GM19328 (cell line): ENCODE results near the gene SERPINB10.
"Not testable (repeated sequence)": the region's sequence is repeated elsewhere in the genome, so short reads cannot be mapped to it uniquely, and the experiment has no call there.

Experiments used
- ATAC-seq: cut with Tn5 transposase; IDR thresholded peaks from one replicate; pipeline ENCODE4 v1.9.1; 2021; ENCODE audit warnings: mild to moderate bottlenecking, moderate library complexity; ENCODE audit not compliant: unreplicated experiment

SERPINB10 gene

GRCh38 chr18:63940543-63941050, 32.8 kb downstream of the SERPINB10 start:
- ATAC-seq: not testable (repeated sequence)

GRCh38 chr18:63947051-63947790, 39.5 kb downstream of the SERPINB10 start:
- no peak for ATAC-seq

- ATAC-seq: peak; percentile 94
Measured at GRCh38 chr18:63949068-63949737, 41.4 kb downstream of the SERPINB10 start, which contains the start of gene HMSD. TSS of gene HMSD (plus strand) at chr18:63949301. CDS start at chr18:63953456, 4,155 bp downstream.

- ATAC-seq: no peak
Measured at GRCh38 chr18:63951302-63951705, 43.5 kb downstream of the SERPINB10 start.

- no peak for ATAC-seq
Measured at GRCh38 chr18:63953811-63954210, 46.1 kb downstream of the SERPINB10 start.

- ATAC-seq: no peak
Measured at GRCh38 chr18:63956755-63957154, 49.0 kb downstream of the SERPINB10 start.

GRCh38 chr18:63960891-63961290, 53.1 kb downstream of the SERPINB10 start:
- ATAC-seq: no peak

GRCh38 chr18:63961435-63961980, 53.8 kb downstream of the SERPINB10 start:
- ATAC-seq: no peak

- no peak for ATAC-seq
Measured at GRCh38 chr18:63962137-63962536, 54.4 kb downstream of the SERPINB10 start.

GRCh38 chr18:63963615-63964256, 56.0 kb downstream of the SERPINB10 start:
- peak; percentile 82 for ATAC-seq

GRCh38 chr18:63964908-63965307, 57.1 kb downstream of the SERPINB10 start:
- no peak for ATAC-seq

- ATAC-seq: no peak
Measured at GRCh38 chr18:63965716-63966330, 58.1 kb downstream of the SERPINB10 start.

GRCh38 chr18:63969942-63970808, 62.4 kb downstream of the SERPINB10 start, which contains the start of gene SERPINB8:
TSS of gene SERPINB8 (plus strand) at chr18:63970081. CDS start at chr18:63978309, 8,228 bp downstream.
- ATAC-seq: peak; percentile 92

GRCh38 chr18:63970809-63971205, 63.0 kb downstream of the SERPINB10 start:
- no peak for ATAC-seq

- ATAC-seq: no peak
Measured at GRCh38 chr18:63971320-63972001, 63.7 kb downstream of the SERPINB10 start.

- no peak for ATAC-seq
Measured at GRCh38 chr18:63972002-63972376, 64.2 kb downstream of the SERPINB10 start.

- ATAC-seq: no peak
Measured at GRCh38 chr18:63974991-63975390, 67.2 kb downstream of the SERPINB10 start.

- no peak for ATAC-seq
Measured at GRCh38 chr18:63975628-63976027, 67.9 kb downstream of the SERPINB10 start.

GRCh38 chr18:63977040-63977439, 69.3 kb downstream of the SERPINB10 start:
- ATAC-seq: no peak
